HG03175 (cell line): ENCODE measurements around the gene WDR74.
A peak's percentile ranks its signal among the peaks of the same experiment; 100 is the strongest.
"Not testable (repeated sequence)": the region's sequence is repeated elsewhere in the genome, so short reads cannot be mapped to it uniquely, and the experiment has no call there.

Source experiments
- ATAC-seq: cut with Tn5 transposase; IDR thresholded peaks from one replicate; pipeline ENCODE4 v1.9.1; 2021; ENCODE audit warnings: mild to moderate bottlenecking, moderate library complexity; ENCODE audit not compliant: unreplicated experiment

The WDR74 gene

DNA sequence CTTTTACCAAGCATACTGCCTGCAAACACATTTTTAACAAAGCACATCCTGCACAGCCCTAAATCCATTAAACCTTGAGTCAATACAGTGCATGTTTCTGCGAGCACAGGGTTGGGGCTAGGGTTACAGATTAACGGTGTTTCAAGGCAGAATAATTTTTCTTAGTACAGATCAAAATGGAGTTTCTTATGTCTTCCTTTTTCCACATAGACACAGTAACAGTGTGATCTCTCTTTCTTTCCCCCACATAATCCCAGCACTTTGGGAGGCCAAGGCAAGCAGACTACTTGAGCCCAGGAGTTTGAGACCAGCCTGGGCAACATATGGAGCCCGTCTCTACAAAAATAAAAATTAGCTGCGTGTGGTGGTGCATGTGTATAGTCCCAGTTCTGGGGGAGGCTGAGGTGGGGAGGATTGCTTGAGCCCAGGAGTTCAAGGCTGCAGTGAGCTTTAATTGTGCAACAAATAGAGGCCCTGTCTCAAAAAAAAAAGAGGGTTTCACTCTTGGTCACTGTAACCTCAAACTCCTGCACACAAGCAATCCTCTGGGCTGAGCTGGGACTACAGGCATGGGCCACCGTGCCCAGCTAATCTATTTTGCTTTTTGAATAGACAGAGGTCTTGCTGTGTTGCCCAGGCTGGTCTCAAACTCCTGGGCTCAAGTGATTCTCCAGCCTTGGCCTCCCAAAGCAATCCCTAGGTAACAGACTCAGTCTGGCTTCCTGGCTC is 21.6 kb upstream of the WDR74 start:
- ATAC-seq, result no peak

DNA sequence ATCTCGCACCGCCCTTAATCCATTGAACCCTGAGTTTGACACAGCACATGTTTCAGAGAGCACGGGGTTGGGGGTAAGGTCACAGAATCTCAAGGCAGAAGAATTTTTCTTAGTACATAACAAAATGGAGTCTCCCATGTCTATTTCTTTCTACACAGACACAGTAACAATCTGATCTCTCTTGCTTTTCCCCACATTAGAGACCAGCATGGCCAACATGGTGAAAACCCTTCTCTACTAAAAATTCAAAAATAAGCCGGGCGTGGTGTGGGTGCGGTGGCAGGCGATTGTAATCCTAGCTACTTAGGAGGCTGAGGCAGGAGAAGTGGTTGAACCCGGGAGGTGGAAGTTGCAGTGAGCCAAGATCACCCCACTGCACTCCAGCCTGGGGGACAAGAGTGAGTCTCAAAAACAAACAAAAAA is 19.9 kb upstream of the WDR74 start:
- ATAC-seq, result not testable (repeated sequence)

DNA sequence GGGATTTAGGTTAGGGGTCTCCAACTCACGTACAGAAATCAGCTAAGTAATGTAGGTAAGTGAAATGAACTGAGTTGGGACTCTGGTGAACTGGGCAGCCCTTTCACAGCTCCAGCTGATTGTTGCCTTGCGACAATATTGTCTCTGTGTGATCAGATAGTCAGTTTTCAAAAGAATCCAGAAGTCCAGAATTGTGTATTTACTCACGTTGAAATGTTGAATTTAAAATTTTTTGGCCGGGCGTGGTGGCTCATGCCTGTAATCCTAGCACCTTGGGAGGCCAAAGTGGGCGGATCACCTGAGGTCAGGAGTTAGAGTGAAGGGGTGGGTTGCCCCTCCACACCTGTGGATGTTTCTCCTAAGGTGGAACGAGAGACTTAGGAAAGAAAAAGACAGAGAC is 18.8 kb upstream of the WDR74 start:
- no peak for ATAC-seq

GRCh38 chr11:62857541-62857982 is 18.2 kb upstream of the WDR74 start:
- no peak for ATAC-seq

DNA sequence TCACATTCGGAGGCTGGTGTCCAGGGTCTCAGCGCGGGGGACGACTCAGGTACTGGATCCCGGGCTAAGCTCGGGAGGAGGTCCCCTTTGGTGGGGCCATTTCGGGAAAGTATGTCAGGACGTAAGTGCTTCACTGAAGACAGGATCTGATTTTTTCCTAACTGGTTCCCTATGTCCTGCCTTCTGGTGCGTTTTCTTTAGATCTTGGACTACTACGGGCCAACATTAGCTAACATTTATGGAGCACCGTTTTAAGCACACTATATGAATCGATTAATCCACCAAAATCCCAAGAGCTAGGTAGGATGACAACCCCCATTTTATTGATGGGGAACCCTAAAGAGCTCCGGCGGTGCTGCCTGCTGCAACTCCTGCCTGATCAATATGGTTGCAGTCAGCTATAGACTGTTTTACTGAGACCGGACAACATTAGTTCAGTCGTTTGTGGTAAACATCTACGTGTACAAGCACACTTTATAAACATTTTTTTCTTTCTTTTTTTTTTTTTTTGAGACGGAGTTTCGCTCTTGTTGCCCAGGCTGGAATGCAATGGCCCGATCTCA is 17.0 kb upstream of the WDR74 start:
- ATAC-seq, result no peak

DNA sequence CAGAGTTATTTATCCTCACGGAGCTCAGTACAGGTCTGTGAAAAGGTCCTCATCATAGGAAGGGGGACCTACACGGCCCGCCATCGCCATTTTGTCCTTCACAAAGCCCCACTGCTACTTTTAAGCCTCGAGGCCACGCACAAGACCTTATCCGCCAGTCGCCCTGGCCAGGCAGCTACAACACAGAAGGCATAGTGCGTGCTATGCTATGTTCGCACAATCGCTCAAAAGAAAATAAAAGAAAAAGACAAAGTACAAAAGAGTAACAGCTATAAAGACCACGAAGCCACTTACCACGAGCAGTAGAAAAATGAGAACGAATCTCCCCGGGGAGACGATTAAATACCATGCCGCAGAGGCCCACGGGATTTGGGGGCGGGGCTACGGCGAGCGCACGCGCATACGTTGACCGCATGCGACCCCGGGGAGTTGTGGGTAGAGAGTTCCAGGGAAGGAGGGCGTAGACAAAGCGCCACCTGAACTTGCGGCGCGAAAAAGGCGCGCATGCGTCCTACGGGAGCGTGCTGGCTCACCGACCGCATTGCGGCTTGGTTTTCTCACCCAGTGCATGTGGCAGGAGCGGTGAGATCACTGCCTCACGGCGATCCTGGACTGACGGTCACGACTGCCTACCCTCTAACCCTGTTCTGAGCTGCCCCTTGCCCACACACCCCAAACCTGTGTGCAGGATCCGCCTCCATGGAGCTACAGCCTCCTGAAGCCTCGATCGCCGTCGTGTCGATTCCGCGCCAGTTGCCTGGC is 16.4 kb upstream of the WDR74 start:
- peak; percentile 86 for ATAC-seq

DNA sequence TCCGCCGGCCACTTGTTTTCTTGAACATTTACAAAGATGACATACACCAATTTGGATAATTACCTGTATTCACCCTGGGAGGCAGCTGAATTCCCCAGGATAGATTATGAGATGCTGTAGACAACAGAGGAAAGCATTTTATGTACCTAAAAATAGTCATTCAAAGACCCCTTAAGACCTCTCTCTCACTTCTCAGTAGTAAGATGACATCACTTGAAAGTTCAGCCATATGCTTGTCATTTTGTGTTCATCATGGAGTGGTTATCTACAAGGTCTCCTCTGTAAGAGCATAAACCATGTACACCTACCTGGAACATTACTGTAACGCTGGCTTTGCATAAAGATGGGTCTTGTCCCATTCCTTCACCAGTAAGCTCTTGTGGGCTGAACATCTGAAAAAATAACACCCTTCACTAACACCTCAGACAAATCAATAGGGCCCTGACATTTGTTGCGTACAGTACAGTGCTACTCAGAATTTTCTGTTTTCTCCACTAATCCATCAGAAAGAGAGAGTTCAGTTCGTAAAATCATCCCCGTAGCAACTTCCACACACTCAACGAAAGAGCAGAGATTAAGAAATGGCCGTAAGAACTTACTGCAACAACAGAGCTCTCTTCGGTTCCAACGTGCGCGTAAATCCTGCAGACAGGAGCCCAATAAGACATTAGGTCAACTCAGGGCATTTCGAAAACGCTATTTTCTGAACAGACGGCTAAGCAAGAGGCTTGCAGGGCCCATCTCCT is 15.6 kb upstream of the WDR74 start:
- no peak for ATAC-seq

DNA sequence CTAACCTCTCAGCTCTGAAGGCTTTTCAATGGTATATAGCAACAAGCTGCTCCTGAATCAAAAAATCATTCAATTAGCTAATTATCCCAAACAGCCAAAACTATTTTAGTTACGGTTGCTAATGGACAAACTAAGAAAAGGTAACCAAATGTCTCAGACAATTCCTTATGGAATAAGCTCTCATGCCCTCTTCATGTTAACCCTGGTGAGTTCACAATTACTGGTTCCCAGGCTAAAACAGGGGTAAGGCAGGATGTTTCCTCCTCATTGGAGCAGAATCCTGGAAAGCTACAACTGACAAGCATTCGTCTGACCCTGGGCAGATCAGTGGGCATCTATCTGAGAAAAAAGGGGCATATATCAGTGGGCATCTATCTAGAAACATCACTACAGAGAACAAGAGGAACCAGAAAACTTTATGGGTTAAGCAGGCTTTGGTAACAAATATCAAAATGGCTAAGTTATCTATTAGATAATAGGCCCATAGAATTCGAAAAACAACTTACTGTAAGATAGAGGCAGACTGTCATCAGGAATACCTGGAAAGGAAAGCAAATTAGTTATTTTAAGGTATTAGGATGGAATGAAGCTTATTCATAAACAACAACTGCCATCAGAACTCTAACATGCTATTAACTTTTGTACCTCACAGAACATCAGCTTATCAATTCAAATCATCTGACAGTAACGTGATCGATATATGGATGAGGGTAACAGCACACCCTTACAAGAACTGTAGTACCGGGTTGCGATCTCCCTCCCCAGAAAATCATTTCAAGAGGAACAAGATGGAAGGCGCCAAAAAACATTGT is 14.8 kb upstream of the WDR74 start:
- no peak for ATAC-seq

GRCh38 chr11:62853279-62853965 is 14.0 kb upstream of the WDR74 start:
- ATAC-seq, result no peak

- no peak for ATAC-seq
Observed at GRCh38 chr11:62852523-62853188, 13.3 kb upstream of the WDR74 start.

- ATAC-seq, result no peak
Observed at GRCh38 chr11:62851807-62852522, 12.6 kb upstream of the WDR74 start.

DNA sequence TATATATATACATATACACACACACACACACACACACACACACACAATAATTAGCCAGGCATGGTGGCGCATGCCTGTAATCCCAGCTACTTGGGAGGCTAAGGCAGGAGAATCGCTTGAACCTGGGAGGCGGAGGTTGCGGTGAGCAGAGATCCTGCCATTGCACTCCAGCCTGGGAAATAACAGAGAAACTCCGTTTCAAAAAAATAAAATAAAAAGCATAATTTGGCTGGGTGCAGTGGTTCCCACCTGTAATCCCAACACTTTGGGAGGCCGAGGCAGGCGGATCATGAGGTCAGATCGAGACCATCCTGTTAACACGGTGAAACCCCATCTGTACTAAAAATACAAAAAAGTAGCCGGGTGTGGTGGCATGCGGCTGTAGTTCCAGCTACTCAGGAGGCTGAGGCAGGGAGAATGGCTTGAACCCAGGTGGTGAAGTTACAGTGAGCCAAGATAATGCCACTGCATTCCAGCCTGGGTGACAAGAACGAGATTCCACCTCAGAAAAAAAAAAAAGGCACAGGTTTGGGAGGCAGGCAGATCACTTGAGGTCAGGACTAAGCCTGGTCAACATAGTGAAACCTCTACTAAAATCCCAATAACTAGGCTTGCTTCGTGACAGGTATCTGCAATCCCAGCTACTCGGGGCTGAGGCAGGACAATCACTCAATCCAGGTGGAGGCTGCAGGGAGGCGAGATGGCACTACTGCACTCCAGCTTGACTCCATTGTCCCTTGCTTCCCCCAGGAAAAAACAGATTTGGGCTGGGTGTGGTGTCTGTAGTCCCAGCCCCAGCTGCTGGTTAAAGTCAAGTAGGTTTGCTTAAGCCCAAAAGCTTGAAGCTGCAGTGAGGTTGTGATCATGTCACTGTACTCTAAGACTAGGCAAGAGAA is 11.8 kb upstream of the WDR74 start:
- no peak for ATAC-seq

GRCh38 chr11:62847767-62848314 is 8.5 kb upstream of the WDR74 start:
- ATAC-seq, result no peak

DNA sequence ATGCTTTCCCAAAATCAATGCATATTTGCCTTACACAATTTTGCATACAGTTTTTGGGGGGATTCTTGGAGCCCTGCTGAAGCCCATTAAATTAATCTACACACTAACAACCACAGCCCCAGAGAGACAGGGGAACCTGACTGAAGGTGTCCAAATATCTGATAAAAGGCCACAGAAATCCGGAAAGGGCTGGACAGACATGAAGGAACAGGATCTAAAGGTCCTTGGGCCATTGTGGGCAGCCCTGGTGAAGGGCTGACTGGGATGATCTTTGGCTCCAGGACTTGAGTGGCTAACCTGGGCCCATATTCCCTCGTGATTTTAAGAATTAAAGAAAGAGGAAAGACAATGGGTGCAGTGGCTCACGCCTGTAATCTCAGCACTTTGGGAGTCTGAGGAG is 6.8 kb upstream of the WDR74 start:
- ATAC-seq, result no peak

DNA sequence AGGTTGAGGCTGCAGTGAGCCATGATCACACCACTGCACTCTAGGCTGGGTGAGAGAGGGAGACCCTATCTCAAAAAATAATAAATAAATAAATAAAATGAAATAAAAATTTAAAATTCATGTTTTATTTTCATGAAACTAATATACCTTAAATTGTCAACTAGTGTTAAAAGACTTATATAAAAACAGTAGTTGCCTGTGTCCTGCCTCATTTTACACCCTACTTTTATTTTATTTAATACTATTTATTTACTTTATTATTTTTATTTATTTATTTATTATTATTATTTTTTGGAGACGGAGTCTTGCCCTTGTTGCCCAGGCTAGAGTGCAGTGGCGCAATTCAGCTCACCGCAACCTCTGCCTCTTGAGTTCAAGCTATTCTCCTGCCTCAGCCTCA is 4.8 kb upstream of the WDR74 start:
- ATAC-seq, result no peak

DNA sequence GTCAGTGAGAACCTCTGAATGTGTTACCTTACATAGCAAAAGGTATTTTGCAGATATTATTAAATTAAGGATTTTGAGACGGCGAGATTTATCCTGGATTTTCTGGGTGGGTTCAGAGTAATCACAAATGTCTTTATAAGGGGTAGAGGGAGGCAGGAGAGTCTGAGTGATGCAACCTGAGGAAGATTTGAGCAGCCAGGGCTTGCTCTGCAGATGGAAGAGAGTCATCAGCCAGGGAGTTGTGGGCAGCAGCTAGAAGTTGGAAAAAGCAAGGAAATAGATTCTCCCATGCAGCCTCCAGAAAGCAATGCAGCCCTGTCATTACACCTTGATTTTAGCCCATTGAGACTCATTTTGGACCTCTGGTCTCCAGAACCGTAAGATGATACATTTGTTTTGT is 4.1 kb upstream of the WDR74 start:
- ATAC-seq, result no peak

DNA sequence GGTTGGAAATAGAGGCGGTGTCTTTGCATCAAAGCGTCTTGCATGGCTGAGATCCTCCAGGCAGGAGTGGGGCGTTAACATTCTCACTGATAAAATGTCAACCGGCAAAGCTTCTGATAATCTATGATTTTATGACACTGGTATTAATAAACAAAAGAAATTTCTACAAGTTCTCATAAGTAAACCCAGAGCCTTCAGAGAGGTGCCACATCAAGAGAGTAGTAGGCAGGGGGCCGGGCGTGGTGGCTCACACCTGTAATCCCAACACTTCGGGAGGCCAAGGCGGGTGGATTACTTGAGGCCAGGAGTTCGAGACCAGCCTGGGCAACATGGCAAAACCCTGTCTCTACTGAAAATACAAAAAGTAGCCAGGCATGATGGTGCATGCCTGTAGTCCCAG is 3.5 kb upstream of the WDR74 start:
- not testable (repeated sequence) for ATAC-seq
